ENCODE results near the gene ACAD10.
"Not testable (repeated sequence)": the region's sequence is repeated elsewhere in the genome, so short reads cannot be mapped to it uniquely, and the experiment has no call there.

ACAD10 gene

GRCh38 chr12:111685811-111686573 is at the start of gene ACAD10, which contains the start of gene BRAP:
TSS of gene ACAD10 (plus strand) at chr12:111686053. CDS start at chr12:111692710, 6,657 bp downstream.
TSS of gene BRAP (minus strand) at chr12:111685956. CDS start at chr12:111685792, 164 bp downstream.
- DNase-seq (ENCODE audit: low spot score), result peak; percentile 89

GRCh38 chr12:111636209-111636945 is 49.5 kb upstream of the ACAD10 start:
- DNase-seq (ENCODE audit: low spot score), result no peak

GRCh38 chr12:111638556-111638955 is 47.3 kb upstream of the ACAD10 start:
- DNase-seq (ENCODE audit: low spot score), result no peak

- DNase-seq (ENCODE audit: low spot score), result no peak
These were observed 45.3 kb upstream of the ACAD10 start for GRCh38 chr12:111640506-111640905.

DNA sequence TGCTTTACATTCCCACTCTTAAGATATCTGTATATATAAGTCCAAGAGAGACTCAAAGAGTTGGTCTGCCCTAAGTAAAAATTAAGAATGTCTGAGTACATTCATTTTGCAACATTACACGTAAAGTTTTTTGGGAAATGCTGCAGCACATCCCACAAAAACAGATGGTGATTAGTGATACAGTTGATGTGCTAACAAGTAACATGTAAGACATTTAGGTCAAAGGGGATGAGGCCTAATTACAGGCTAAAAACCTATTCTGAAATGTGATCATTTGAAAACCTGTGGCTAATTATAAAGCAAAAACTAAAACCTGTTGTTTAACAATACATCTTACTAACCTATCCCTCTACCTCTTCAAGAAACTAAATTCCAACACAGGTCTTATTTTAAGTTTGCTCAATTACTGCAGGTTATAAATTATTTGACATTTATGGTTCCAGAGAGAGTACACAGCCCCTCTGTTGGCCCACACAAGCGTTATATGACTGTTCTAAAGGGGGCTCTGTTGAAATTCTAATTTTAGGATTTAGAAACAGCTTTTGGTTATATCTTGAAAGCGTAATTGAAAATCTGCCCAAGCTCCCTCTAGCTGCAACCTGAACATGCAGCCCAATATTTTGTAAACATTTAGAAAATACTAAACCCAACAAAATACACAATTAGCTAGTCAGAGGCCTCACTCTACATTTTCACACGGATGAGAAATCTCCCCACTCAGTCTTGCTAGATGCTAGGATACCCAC is 43.0 kb upstream of the ACAD10 start:
- no peak for DNase-seq (ENCODE audit: low spot score)

GRCh38 chr12:111643427-111643826 is 42.4 kb upstream of the ACAD10 start:
- DNase-seq (ENCODE audit: low spot score), result no peak

DNA sequence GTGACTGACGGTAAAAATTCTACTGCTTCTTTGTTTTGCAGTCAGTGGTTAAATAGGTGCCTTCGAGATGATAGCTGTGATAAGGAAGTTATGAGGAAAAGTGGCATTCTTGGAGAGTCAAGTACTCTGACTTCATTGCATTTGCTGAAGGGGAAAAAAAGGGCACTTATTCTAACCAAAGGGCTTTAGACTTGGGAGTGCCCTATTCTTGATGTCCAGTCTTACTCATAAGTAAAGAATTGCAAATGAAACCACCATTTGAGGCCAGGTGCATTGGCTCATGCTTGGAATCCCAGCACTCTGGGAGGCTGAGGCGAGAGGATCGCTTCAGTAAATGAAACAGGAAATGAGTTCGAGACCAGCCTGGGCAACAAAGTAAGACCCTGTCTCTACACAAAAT is 40.4 kb upstream of the ACAD10 start:
- peak; percentile 35 for DNase-seq (ENCODE audit: low spot score)

GRCh38 chr12:111650912-111651311 is 34.9 kb upstream of the ACAD10 start:
- DNase-seq (ENCODE audit: low spot score), result no peak

DNA sequence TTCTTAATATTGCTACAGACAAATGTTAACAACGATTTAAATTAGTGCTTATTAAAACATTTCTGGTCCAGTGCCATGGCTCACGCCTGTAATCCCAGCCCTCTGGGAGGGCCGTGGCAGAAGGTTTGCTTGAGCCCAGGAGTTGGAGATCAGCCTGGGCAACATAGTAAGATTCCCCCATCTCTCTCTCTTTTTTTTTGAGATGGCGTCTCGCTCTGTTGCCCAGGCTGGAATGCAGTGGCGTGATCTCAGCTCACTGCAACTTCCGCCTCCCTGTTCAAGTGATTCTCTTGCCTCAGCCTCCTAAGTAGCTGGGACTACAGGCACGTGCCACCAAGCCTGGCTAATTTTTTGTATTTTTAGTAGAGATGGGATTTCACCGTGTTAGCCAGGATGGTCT is 33.3 kb upstream of the ACAD10 start:
- DNase-seq (ENCODE audit: low spot score), result not testable (repeated sequence)

GRCh38 chr12:111653596-111653995 is 32.3 kb upstream of the ACAD10 start:
- no peak for DNase-seq (ENCODE audit: low spot score)

- DNase-seq (ENCODE audit: low spot score), result no peak
These were observed 30.5 kb upstream of the ACAD10 start for GRCh38 chr12:111655356-111655755.

DNA sequence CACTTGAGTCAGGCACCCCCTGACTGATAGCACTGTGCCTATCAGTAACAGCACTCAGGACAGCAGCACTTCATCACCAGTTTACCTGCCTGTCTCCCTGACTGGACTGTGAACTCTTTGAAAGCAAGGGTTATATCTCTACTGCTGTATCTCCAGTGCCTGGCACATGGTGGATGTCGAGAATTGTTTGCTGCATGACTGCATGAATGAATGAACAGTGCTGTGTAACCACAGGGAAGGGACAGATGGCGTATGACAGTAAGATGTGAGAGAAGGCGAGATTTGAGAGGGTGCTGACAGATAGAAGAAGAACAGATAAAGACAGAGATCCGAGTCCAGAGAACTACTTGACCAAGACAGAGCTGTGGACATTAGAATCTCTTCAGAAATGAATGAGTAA is 29.8 kb upstream of the ACAD10 start:
- DNase-seq (ENCODE audit: low spot score), result no peak

DNA sequence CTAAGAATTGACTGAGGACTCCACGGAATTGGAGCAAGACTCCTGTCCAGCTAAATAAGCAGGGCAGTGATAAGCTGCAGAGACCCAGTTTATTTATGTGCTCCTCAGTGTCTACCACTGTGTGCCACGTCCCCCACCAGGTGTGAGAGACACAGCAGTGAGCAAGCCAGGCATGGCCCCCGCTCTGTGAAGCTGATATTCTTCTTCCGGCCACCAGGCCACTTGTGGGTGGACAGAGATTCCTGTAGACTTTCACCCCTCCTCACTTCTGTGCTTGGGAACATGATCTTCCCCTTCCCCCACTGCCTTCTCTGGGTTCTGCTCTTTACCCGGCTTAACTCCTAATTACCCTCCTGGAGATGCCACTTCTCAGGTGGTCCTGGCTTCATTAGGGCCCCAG is 21.4 kb upstream of the ACAD10 start:
- no peak for DNase-seq (ENCODE audit: low spot score)

DNA sequence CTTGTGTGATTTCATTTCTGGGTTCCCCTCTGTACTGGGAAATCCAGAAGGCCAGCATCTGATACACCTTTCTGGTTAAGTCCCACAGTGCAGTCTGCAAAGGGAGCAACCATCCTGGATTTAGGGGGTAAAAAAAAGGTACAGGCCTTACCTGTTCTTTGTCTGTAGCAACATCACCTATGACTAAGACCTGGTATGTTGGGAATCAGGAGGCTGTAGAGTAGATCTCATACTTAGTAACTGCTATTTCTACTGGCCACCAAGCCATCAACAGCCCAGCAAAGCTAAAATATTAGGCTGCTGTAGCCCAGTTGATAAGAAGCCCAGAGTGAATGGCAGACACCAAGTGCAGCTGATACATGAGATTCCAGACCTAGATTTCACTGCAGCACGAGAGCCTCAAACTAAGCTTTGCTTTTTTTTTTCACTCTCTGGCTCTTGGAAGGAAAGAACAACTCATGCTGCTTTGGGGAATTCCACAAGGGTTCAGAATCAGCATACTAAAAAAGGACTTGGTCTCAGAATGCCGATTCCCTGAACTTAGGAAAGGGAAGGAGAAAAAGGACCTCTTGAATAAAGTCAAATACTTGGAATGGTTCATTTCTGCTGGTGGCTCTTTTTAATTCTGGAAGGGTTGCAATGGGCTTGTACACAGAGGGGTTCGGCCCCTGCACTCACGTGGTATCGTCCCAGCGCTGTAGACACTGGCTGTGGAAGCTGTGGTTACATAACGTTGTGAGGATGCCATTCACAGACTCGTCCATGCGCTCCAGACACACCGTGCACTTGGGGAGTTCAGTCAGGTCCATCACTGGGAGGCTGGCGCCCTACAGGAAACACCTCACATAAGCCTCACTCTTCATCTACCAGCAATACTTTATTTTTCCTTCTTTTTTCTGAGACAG is 20.6 kb upstream of the ACAD10 start:
- no peak for DNase-seq (ENCODE audit: low spot score)

DNA sequence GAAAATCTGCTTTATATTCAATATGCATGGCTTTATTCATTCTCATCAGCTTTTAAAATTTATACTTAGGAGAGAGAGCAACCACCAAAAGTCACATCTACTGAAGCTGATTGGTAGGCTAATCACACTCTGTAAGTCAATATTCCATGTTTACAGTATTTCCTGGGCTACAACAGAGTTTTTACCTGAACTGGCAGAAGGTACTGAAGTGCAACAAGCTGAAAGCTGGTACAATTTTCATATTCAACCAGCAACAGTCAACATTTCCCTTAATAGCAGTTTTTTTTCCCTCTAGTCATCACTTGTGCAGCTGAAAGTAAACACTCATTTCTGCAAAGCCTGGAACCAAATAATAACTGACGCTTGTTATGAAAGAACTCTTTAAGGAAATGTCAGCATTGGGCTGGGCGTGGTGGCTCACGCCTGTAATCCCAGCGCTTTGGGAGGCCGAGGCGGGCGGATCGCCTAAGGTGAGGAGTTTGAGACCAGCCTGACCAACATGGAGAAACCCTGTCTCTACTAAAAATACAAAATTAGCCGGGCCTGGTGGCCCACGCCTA is 13.0 kb upstream of the ACAD10 start:
- no peak for DNase-seq (ENCODE audit: low spot score)

DNA sequence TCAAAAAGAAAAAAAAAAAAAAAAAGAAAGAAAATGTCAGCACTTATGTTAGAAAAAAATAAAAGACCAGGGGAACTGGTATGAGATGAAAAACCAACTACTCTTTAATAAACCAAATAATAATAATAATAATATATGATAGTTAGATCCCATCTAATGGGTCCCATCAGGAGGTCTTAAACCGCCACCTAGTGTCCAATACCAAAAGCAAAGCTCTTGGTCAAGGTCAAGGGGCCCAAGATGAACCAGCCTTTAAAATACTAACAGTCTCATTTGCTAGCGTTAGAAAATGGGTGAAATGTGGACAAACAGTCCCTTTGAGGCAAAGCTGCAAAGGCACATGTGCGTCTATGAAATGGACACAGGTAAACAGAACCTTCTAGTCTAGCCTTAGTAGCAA is 12.3 kb upstream of the ACAD10 start:
- no peak for DNase-seq (ENCODE audit: low spot score)

GRCh38 chr12:111677186-111677585 is 8.7 kb upstream of the ACAD10 start:
- no peak for DNase-seq (ENCODE audit: low spot score)

DNA sequence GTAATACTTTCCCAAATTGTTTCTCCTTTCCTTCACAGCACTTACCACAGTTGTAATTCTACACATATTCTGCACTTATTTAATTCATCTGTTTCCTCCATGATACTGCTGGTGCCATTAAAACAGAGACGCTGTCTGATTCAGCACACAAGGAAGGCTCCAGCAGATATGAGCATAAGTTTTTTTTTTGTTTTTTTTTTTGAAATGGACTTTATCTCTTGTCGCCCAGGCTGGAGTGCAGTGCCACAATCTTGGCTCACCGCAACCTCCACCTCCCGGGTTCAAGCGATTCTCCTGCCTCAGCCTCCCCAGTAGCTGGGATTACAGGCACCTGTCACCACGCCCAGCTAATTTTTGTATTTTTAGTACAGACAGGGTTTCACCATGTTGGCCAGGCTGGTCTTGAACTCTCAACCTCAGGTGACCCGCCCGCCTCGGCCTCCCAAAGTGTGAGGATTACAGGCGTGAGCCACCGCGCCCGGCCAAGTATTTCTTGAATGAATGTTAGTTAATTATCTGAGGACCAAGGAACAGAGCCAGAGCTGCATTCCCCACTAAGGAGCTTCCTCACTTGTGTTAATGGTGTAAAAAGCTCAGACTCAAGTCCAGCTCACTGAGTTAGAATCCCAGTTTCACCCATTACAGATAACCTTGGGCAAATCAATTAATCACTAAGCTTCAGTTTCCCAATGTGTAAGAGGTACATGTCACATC is 1.2 kb upstream of the ACAD10 start:
- DNase-seq (ENCODE audit: low spot score), result not testable (repeated sequence)

GRCh38 chr12:111685322-111685810 is 487 bp upstream of the ACAD10 start:
- peak; percentile 13 for DNase-seq (ENCODE audit: low spot score)

DNA sequence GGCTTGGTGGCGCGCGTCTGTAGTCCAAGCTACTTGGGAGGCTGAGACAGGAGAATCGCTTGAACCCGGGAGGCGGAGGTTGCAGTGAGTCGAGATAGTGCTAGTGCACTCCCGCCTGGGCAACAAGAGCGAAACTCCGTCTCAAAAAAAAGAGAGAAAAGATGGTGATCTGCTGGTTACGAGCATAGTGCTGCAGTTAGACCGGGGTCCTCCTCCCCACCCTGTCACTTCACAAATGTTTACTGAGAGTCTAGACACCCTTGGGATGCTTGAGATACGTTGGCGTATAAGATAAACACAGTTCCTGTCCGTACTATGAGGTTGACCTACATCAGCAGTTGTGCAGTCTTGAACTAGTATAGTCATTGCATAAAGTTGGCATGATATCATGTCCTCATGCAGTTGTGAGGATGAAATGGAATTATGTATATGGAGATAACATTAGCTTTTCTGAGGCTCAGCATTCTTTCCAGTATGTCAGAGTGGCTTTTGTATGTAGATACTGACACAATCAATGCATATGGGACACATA is 787 bp downstream of the ACAD10 start:
- DNase-seq (ENCODE audit: low spot score), result no peak
